GM12875 (cell line): ENCODE data around the gene RHBDL2.
"Not testable (repeated sequence)": the region's sequence is repeated elsewhere in the genome, so short reads cannot be mapped to it uniquely, and the experiment has no call there.

ENCODE experiments used
- H3K4me3 ChIP-seq: one replicate; pipeline ENCODE4 v1.5.1; 2011; ENCODE audit warnings: low read depth, low read length, control low read depth
- TF ChIP-seq, protein P1 (sequence below): IDR thresholded peaks from 2 replicates; pipeline ENCODE4 v1.5.1; 2011; ENCODE audit warnings: low read depth, mild to moderate bottlenecking, control low read depth, inconsistent platforms, low read length, moderate library complexity, borderline replicate concordance; ENCODE audit not compliant: insufficient read depth

Gene RHBDL2

GRCh38 chr1:38915352-38915948 lies 26.2 kb downstream of the RHBDL2 start:
- TF ChIP-seq, protein P1, sequence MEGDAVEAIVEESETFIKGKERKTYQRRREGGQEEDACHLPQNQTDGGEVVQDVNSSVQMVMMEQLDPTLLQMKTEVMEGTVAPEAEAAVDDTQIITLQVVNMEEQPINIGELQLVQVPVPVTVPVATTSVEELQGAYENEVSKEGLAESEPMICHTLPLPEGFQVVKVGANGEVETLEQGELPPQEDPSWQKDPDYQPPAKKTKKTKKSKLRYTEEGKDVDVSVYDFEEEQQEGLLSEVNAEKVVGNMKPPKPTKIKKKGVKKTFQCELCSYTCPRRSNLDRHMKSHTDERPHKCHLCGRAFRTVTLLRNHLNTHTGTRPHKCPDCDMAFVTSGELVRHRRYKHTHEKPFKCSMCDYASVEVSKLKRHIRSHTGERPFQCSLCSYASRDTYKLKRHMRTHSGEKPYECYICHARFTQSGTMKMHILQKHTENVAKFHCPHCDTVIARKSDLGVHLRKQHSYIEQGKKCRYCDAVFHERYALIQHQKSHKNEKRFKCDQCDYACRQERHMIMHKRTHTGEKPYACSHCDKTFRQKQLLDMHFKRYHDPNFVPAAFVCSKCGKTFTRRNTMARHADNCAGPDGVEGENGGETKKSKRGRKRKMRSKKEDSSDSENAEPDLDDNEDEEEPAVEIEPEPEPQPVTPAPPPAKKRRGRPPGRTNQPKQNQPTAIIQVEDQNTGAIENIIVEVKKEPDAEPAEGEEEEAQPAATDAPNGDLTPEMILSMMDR = no peak
- H3K4me3 ChIP-seq = no peak overlapping the region

DNA sequence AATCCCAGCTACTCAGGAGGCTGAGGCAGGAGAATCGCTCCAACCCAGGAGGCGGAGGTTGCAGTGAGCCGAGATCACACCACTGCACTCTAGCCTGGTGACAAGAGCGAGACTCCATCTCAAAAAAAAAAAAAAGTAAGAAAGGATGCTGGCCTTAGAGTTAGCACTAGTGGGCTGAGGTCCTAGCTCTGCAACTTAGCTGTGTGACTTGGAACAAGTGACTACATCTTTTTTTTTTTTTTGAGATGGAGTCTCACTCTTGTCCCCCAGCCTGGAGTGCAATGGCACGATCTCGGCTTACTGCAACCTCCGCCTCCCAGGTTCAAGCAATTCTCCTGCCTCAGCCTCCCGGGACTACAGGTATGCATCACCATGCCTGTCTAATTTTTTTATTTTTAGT lies 26.7 kb downstream of the RHBDL2 start:
- not testable (repeated sequence) for H3K4me3 ChIP-seq

- H3K4me3 ChIP-seq = no peak overlapping the region
- TF ChIP-seq, protein P1 = no peak
These were observed 32.8 kb downstream of the RHBDL2 start for GRCh38 chr1:38908821-38909220.

- TF ChIP-seq, protein P1 = no peak
These were observed 35.6 kb downstream of the RHBDL2 start for GRCh38 chr1:38905985-38906384.

GRCh38 chr1:38899560-38899959 lies 42.1 kb downstream of the RHBDL2 start:
- TF ChIP-seq, protein P1 = no peak

More at GRCh38 chr1:38905985-38906384, 35.6 kb downstream of the RHBDL2 start:
- H3K4me3 ChIP-seq = no peak overlapping the region

DNA sequence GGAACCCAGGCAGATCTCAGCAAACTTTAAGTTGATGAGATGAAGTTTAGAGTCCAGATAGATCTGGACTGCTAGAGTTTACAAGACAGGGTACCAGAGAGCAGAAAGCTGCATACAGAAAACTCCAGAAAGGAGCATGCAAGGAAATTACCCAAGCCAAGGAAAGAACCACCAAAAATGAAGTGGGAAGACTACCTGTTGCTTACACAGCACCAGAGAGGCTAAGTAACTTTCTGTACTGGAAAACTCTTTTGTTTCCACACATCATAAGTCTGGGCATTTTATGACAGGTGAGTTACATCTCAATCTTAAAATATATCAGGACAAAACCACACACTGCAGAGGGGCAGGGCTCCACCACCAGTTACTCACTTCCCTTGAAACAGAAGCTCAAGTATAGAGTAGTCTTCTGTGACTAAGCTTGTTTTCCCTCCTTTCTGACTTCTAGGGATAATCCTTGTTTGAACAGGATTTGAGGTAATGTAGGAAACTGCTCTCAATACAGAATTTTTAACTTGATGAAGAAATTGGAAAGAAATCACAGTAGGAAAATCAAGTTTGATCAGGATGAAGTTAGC lies 42.9 kb downstream of the RHBDL2 start:
- TF ChIP-seq, protein P1 = no peak

More at GRCh38 chr1:38899560-38899959, 42.1 kb downstream of the RHBDL2 start:
- no peak overlapping the region for H3K4me3 ChIP-seq

GRCh38 chr1:38896169-38896568 lies 45.5 kb downstream of the RHBDL2 start:
- no peak overlapping the region for H3K4me3 ChIP-seq
- TF ChIP-seq, protein P1 = no peak

More for the DNA sequence above, 42.9 kb downstream of the RHBDL2 start:
- H3K4me3 ChIP-seq = no peak overlapping the region
